RWPE1 (cell line): ENCODE measurements around the gene SF3A1.

ENCODE experiments used
- CTCF ChIA-PET: fragments of 350-600 bp; sonication (Branson Sonifier 250); formaldehyde crosslinking; extraction: SDS; loops from one replicate; lab custom pipeline; 2021; lab: Yijun Ruan, JAX
- POLR2A ChIA-PET: fragments of 400-600 bp; formaldehyde crosslinking; extraction: SDS; loops from one replicate; lab custom pipeline; 2020; ENCODE audit warnings: antibody characterized with exemption; ENCODE audit not compliant: low non-redundant PET; lab: Yijun Ruan, JAX
- DNase-seq: peaks from one replicate; pipeline ENCODE4 v3.0.0; 2012; ENCODE audit warnings: low spot score
- H3K27ac ChIP-seq: fragments of 450-650 bp; 2 replicates; pipeline ENCODE4 v1.5.1; 2017
- CTCF ChIP-seq: fragments of 450-650 bp; conservative IDR thresholded peaks from 2 replicates; pipeline ENCODE4 v1.5.1; 2017; ENCODE audit warnings: low read depth, mild to moderate bottlenecking

SF3A1 gene

DNA sequence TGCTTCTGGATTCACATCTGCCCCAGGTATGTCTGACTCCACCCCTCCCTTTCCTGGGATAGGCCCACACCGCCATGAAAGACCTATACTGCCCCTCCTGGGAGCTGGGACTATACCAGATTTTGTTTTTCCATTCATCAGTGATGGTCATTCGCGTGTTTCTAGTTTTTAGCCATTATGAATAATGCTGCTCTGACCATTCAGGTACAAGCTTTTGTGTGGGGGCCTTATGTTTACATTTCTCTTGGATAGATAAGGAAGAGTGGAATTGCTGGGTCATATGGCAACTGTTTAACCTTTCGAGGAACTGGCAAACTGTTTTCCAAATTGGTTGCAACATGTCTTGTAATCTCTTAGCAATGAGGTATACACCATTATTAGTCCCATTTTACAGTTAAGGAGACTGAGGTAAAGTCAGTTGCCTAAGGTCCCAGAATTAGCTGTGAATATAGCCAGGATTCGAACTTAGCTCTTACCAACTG is 28.8 kb downstream of the SF3A1 start:
- ChIA-PET CTCF (interaction anchor here (0.6 to 1.2 kb wide), 2 partner anchors 12 to 41 kb away, joined by 3 to 4 read pairs; no protein-coding TSS in a partner anchor), POLR2A (no interaction called here)
- no peak for DNase-seq
- no peak overlapping the region for H3K27ac ChIP-seq
- no peak for TF ChIP-seq CTCF

DNA sequence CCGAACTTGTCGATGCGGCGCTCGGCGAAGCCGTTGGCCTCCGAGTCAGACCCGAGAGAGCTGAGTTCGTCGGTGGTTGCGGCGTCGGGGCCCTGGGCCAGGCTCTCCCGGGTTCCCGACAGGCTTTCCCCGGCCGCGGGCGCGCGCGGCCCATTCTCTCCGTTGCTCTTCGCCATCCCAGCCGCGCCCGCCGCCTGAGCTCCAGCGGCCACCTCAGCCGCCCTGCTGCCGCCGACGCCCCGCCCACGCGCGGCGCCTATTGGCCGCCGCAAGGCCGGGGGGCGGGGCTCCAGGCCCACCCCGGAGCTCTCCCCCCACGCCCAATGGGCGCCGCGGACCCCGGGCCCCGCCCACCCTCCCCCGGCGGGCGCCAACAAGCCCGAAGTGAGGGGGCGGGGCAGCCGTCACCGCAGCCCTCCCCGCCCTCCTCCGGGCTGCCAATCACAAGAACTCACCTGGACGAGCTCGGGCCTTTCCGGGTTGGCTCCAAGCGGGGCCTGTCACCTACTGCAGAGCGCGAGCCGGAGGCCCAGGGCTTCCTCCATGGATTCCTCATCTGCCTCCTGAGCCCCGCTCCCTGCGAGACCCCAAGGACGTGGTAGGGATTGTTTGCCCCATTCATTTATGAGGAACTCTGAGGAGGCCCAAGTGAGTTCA is 29.9 kb downstream of the SF3A1 start, which contains the start of gene TBC1D10A:
TSS of gene TBC1D10A (minus strand) at position 236 of the 657 bp plus-strand sequence. CDS start at position 176, 60 bp downstream.
- H3K27ac ChIP-seq = peak within 1 kb of the TSS; percentile 81
- ChIA-PET POLR2A (no interaction called here), CTCF (interaction anchor here (0.5 to 1.3 kb wide), 2 partner anchors 39 to 268 kb away, joined by 3 to 4 read pairs; no protein-coding TSS in a partner anchor)
- peak; percentile 97 for DNase-seq
- TF ChIP-seq CTCF = no peak

DNA sequence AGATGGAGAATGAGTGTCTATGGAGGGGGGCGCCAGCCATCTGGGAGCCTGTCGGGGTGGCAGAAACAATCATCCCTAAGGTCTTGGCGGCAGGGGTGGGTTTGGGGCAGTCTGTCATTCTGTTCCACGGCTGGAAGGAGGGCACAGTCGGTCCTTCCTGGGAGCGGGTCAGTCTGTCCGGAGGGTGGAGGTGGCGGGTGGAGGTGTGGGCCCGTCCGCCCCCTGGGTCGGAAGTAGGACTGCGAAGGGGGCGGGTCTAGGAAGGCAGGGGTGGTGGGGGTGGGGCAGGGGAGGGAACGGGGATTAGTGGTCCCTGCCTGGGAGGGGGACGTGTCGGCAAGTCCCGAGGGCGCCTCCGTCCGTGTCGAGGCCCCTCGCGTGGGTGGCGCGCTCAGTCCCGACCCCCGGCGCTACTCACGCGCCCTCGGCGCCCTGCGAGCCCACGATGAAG is 30.4 kb downstream of the SF3A1 start:
- ChIA-PET POLR2A (no interaction called here), CTCF (interaction anchor here (1.3 kb wide), 1 partner anchor 39 kb away, joined by 4 read pairs; no protein-coding TSS in a partner anchor)
- no peak for DNase-seq
- peak overlapping the region; percentile 81 for H3K27ac ChIP-seq
- no peak for TF ChIP-seq CTCF

GRCh38 chr22:30325724-30326254 is 30.9 kb downstream of the SF3A1 start:
- ChIA-PET POLR2A (no interaction called here), CTCF (interaction anchor here (0.7 to 1.3 kb wide), 2 partner anchors 38 to 139 kb away, joined by 4 read pairs; no protein-coding TSS in a partner anchor)
- no peak for TF ChIP-seq CTCF
- DNase-seq = no peak
- peak overlapping the region; percentile 81 for H3K27ac ChIP-seq

DNA sequence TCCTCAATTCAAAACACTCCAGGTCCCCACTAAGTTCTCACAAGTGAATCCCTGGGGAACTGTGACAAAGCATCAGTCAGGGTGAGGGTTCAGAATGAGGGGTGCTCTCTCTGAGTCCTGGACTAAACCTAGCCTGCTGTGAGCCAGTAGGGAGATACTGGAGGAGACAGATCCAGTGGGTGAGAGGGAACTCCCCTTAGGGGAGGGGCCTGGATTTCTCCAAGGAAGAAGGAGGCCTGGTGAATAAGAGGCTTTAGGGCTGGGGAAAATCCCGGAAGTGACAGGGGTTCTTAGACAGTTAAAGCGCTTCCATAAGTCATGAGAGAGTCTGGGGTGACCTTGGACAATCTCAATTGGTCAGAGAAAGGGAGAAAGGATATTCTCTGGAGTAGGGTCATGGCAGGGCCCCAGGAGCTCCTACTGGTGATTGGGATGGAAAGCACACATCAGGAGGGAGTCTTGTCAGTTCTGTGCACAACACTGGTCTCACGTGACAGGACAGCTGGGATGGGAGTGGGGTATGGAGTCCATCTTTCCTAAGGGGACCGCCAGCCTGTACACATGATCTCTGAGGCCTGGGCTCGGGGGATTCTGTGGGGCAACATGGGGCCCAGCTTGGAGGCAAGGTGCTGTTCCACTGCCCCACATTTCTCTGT is 31.5 kb downstream of the SF3A1 start:
- peak; percentile 77 for DNase-seq
- TF ChIP-seq CTCF = no peak
- POLR2A ChIA-PET = no interaction called here
- H3K27ac ChIP-seq = peak overlapping the region; percentile 81
- CTCF ChIA-PET = interaction anchor here (0.7 kb wide), 1 partner anchor 140 kb away, joined by 4 read pairs; no protein-coding TSS in a partner anchor
